Measurements from ENCODE around the gene RAD9A. TPM values are rescaled to one million over a fixed set of nuclear protein-coding genes. Genes with fewer than 3 reads are reported as not detected.

RAD9A gene
- total RNA-seq, 1 donor from 2014 or later: 12.1 TPM

DNA sequence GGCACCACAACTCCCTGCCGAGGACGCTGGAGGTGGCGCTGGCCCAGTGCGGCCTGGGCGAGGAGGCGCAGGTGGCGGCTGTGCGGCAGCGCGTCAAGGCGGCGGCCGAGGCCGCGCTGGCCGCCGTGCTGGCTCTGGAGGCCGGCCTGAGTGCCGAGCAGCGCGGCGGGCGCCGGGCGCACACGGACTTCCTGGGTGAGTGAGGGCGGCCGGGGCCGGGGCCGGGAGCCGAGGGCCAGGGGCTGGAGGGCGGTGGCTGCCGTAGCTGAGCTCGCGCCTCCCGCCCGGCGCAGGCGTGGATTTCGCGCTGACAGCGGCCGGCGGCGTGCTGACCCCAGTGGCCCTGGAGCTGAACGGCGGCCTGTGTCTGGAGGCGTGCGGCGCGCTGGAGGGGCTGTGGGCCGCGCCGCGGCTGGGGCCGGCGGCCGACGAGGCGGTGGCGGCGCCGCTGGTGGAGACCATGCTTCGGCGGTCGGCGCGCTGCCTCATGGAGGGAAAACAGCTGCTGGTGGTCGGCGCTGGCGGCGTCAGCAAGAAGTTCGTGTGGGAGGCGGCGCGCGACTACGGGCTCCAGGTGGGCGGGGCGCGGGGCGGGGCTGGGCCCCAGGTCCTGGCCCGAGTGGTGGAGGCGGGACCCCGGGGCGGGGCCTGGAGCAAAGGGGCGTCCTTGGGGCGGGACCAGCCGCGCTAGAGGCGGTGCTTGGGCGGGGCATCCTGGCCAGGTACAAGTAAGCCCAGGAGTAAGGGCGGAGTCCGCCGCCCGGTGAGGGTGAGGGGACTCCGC, 29.1 kb downstream of the RAD9A start:
- H3K4me3 Mint-ChIP-seq (ENCODE audit: unreplicated experiment): peak overlapping the region; percentile 70
- peaks cover 16% of the 10 kb centered on the region for H3K27me3 Mint-ChIP-seq (ENCODE audit: unreplicated experiment)
- no peaks in the 10 kb centered on the region for H3K36me3 Mint-ChIP-seq (ENCODE audit: unreplicated experiment)
- H3K9me3 Mint-ChIP-seq (ENCODE audit: unreplicated experiment): peaks cover 4% of the 10 kb centered on the region
- TF ChIP-seq, protein P1, sequence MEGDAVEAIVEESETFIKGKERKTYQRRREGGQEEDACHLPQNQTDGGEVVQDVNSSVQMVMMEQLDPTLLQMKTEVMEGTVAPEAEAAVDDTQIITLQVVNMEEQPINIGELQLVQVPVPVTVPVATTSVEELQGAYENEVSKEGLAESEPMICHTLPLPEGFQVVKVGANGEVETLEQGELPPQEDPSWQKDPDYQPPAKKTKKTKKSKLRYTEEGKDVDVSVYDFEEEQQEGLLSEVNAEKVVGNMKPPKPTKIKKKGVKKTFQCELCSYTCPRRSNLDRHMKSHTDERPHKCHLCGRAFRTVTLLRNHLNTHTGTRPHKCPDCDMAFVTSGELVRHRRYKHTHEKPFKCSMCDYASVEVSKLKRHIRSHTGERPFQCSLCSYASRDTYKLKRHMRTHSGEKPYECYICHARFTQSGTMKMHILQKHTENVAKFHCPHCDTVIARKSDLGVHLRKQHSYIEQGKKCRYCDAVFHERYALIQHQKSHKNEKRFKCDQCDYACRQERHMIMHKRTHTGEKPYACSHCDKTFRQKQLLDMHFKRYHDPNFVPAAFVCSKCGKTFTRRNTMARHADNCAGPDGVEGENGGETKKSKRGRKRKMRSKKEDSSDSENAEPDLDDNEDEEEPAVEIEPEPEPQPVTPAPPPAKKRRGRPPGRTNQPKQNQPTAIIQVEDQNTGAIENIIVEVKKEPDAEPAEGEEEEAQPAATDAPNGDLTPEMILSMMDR (IDR thresholded peaks at IDR 0.05; ENCODE audit: partially characterized antibody, unreplicated experiment): no peak
- DNase-seq: peak; percentile 99
- no peaks in the 10 kb centered on the region for H3K4me1 Mint-ChIP-seq (ENCODE audit: low read depth, unreplicated experiment)
- H3K27ac Mint-ChIP-seq (ENCODE audit: unreplicated experiment): no peak overlapping the region

DNA sequence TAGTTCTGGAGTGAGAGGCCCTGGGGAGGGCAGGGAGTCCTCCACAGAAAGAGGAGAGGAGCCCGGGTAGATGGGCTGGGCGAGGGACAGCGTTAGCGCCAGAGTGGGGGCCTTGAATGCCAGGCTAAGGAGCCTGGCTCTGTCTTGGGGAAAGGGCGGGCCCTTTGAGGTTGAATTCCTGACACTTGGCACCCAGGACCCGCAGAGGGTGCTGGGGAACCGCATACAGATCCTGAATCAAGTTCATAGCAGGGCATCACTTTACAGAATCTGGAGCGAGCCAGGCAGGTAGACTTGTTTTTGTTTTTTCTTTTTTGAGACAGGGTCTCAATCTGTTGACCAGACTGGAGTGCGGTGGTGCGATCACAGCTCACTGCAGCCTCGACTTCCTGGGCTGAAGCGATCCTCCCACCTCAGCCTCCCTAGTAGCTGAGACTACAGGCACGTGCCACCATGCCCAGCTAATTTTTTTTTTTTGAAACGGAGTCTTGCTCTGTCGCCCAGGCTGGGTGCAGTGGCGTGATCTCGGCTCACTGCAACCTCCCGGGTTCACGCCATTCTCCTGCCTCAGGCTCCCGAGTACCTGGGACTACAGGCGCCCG, 29.7 kb downstream of the RAD9A start:
- DNase-seq: no peak
- H3K27ac Mint-ChIP-seq (ENCODE audit: unreplicated experiment): no peak overlapping the region
- no peaks in the 10 kb centered on the region for H3K4me1 Mint-ChIP-seq (ENCODE audit: low read depth, unreplicated experiment)
- no peaks in the 10 kb centered on the region for H3K36me3 Mint-ChIP-seq (ENCODE audit: unreplicated experiment)
- H3K9me3 Mint-ChIP-seq (ENCODE audit: unreplicated experiment): peaks cover 5% of the 10 kb centered on the region
- peak overlapping the region; percentile 70 for H3K4me3 Mint-ChIP-seq (ENCODE audit: unreplicated experiment)
- H3K27me3 Mint-ChIP-seq (ENCODE audit: unreplicated experiment): peaks cover 9% of the 10 kb centered on the region
- TF ChIP-seq, protein P1 (IDR thresholded peaks at IDR 0.05; ENCODE audit: partially characterized antibody, unreplicated experiment): no peak

DNA sequence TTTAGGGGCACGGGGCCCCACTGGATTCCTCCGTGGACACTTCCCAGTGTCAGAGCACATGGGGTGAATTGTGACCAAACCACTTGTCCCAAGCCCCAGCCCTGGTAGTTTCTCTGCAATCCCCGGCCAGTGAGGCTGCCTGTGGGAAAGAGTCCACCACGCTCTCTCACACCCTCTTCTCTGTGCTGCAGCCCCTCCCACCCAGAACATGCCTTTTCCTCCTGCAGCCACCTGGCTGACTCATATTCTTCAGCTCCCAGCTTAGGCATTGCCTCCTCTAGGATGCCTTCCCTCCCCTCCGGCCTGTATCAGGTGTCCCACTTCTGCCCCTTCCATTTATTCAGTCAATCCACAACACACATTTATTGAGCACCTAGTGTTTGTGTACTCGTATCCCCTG, 31.1 kb downstream of the RAD9A start:
- peak; percentile 12 for DNase-seq
- TF ChIP-seq, protein P1 (IDR thresholded peaks at IDR 0.05; ENCODE audit: partially characterized antibody, unreplicated experiment): no peak
- no peak overlapping the region for H3K4me3 Mint-ChIP-seq (ENCODE audit: unreplicated experiment)

DNA sequence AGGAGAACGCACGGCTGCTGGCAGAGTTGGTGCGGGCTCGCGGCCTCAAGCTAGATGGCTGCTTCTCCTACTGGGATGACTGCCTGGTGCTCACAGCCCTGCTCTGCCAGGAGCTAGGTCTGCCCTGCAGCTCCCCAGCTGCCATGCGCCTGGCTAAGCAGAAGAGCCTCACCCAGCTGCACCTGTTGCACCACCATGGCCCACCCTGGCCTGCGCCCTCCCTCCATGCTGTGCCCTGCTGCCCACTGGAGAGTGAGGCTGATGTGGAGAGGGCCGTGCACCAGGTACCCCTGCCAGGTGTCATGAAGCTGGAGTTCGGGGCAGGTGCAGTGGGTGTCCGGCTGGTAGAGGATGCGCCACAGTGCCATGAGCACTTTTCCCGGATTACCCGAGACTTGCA, 31.7 kb downstream of the RAD9A start:
- Mint-ChIP-seq H3K36me3 (ENCODE audit: unreplicated experiment) (no peaks in the 10 kb centered on the region), H3K4me1 (ENCODE audit: low read depth, unreplicated experiment) (no peaks in the 10 kb centered on the region), H3K27ac (ENCODE audit: unreplicated experiment) (no peak overlapping the region), H3K9me3 (ENCODE audit: unreplicated experiment) (peaks cover 5% of the 10 kb centered on the region), H3K4me3 (ENCODE audit: unreplicated experiment) (no peak overlapping the region), H3K27me3 (ENCODE audit: unreplicated experiment) (peaks cover 1% of the 10 kb centered on the region)
- TF ChIP-seq, protein P1 (IDR thresholded peaks at IDR 0.05; ENCODE audit: partially characterized antibody, unreplicated experiment): no peak
- no peak for DNase-seq

More for the DNA sequence above, 31.1 kb downstream of the RAD9A start:
- H3K27ac Mint-ChIP-seq (ENCODE audit: unreplicated experiment): no peak overlapping the region
- H3K9me3 Mint-ChIP-seq (ENCODE audit: unreplicated experiment): peaks cover 5% of the 10 kb centered on the region
- no peaks in the 10 kb centered on the region for H3K4me1 Mint-ChIP-seq (ENCODE audit: low read depth, unreplicated experiment)
- no peaks in the 10 kb centered on the region for H3K36me3 Mint-ChIP-seq (ENCODE audit: unreplicated experiment)
- peaks cover 5% of the 10 kb centered on the region for H3K27me3 Mint-ChIP-seq (ENCODE audit: unreplicated experiment)

Data from glutamatergic neuron (in vitro differentiated cells).